ENCODE data around the gene HOMER2. TPM values are rescaled to one million over a fixed set of nuclear protein-coding genes. Genes with fewer than 3 reads are reported as not detected.

Gene HOMER2
- total RNA-seq, 1 donor from 2014 or later = 55.1 TPM

GRCh38 chr15:82937712-82938058 is 14.8 kb downstream of the HOMER2 start:
- DNase-seq = no peak
- ATAC-seq (ENCODE audit: poor library complexity) = no peak
- intact Hi-C loops (cut with DNase I) = no loop called here

GRCh38 chr15:82936966-82937711 is 15.4 kb downstream of the HOMER2 start:
- DNase-seq (no peak), ATAC-seq (ENCODE audit: poor library complexity) (no peak)
- intact Hi-C loops (cut with DNase I) = no loop called here

- no peak for DNase-seq
- intact Hi-C loops (cut with DNase I) = no loop called here
- ATAC-seq (ENCODE audit: poor library complexity) = no peak
These were observed 17.1 kb downstream of the HOMER2 start for GRCh38 chr15:82935382-82935781.

GRCh38 chr15:82934100-82934880 is 18.2 kb downstream of the HOMER2 start:
- intact Hi-C loops (cut with DNase I) = no loop called here
- no peak for ATAC-seq (ENCODE audit: poor library complexity)
- no peak for DNase-seq

GRCh38 chr15:82933576-82933975 is 18.9 kb downstream of the HOMER2 start:
- ATAC-seq (ENCODE audit: poor library complexity) (no peak), DNase-seq (no peak)
- intact Hi-C loops (cut with DNase I) = no loop called here

GRCh38 chr15:82931221-82931620 is 21.3 kb downstream of the HOMER2 start:
- DNase-seq (no peak), ATAC-seq (ENCODE audit: poor library complexity) (peak; percentile 12)
- intact Hi-C loops (cut with DNase I) = no loop called here

- DNase-seq = no peak
- intact Hi-C loops (cut with DNase I) = no loop called here
These were observed 22.1 kb downstream of the HOMER2 start for GRCh38 chr15:82930461-82930860.

GRCh38 chr15:82928711-82929110 is 23.8 kb downstream of the HOMER2 start:
- no peak for DNase-seq
- ATAC-seq (ENCODE audit: poor library complexity) = no peak
- intact Hi-C loops (cut with DNase I) = no loop called here

More at GRCh38 chr15:82930461-82930860, 22.1 kb downstream of the HOMER2 start:
- ATAC-seq (ENCODE audit: poor library complexity) = no peak

- no peak for DNase-seq
- ATAC-seq (ENCODE audit: poor library complexity) = no peak
- intact Hi-C loops (cut with DNase I) = no loop called here
These were observed 28.8 kb downstream of the HOMER2 start for GRCh38 chr15:82923744-82924143.

DNA sequence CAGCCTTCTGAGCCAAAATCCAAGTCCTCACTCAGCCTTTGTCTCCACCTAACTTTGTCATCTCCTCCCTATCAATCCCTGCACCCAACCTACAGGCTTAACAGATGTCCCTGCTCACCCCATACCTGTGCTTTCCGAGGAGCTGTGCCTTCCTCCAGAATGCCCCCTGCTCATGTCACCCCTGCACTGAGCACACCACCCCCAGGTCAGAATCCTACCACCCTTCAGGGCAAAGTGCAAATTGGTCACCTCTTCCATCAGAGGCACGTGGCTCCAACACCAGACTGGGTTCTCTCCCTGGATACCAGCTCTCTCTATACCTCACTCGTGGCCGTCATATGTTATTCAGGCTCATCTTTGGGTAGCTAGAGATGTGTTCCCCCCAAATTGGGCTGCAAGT is 29.8 kb downstream of the HOMER2 start:
- no peak for DNase-seq
- intact Hi-C loops (cut with DNase I) = no loop called here
- no peak for ATAC-seq (ENCODE audit: poor library complexity)

- DNase-seq (no peak), ATAC-seq (ENCODE audit: poor library complexity) (no peak)
- intact Hi-C loops (cut with DNase I) = no loop called here
These were observed 30.6 kb downstream of the HOMER2 start for GRCh38 chr15:82921939-82922338.

- DNase-seq (no peak), ATAC-seq (ENCODE audit: poor library complexity) (no peak)
- intact Hi-C loops (cut with DNase I) = no loop called here
These were observed 31.3 kb downstream of the HOMER2 start for GRCh38 chr15:82921242-82921641.

- peak; percentile 56 for ATAC-seq (ENCODE audit: poor library complexity)
- peak; percentile 57 for DNase-seq
- intact Hi-C loops (cut with DNase I) = no loop called here
These were observed 33.2 kb downstream of the HOMER2 start for GRCh38 chr15:82919231-82919886.

DNA sequence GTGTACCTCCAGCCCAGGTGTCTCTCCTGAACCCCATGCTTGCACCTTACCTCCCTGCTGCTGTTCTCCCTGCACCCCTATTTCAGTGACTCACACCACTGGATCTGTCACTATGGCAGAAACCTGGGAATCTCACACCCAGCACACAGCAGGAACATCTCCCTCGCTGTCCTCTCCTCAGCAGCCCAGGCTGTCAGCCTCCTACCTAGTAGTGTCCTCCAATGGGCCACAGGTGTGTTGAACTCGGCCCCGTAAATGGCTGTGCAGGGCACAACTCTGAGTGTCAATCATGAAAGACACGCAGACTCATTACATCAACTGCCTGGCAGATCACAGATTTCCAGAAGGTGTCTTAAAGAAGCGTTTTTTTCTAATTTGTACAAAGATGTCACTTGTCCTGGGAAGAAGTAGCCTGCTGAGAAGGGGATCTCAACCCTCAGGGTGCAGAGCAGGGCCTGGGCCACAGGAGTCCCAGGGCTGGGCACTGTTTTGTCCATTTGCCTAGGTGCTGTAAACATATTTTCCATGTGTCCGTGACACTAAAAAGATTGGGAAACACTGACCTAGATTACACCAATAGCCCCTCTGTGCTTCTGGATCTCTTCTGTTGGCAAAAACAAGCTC is 33.8 kb downstream of the HOMER2 start:
- DNase-seq = no peak
- ATAC-seq (ENCODE audit: poor library complexity) = no peak
- intact Hi-C loops (cut with DNase I) = no loop called here

DNA sequence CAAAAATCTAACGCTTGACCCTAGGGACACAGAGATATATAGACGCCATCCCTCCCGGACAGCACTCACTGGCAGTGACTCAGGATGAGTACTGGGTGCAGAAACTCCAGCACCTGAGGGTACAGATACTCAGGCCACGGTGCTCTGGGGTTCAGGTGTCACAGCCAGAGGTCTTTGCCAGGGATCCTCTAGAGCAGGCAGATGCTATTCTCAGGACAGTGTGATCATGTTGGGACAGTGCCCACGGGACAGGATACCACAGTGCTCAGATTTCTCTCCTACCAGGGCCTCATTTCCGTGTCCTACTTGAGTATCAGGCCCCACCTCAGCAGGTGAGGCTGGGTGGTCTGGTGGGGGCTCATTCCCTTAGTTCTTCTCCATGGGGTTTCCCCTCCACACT is 34.4 kb downstream of the HOMER2 start:
- no peak for DNase-seq
- intact Hi-C loops (cut with DNase I) = no loop called here
- ATAC-seq (ENCODE audit: poor library complexity) = no peak

GRCh38 chr15:82917249-82917648 is 35.3 kb downstream of the HOMER2 start:
- no peak for DNase-seq
- intact Hi-C loops (cut with DNase I) = no loop called here
- ATAC-seq (ENCODE audit: poor library complexity) = no peak

DNA sequence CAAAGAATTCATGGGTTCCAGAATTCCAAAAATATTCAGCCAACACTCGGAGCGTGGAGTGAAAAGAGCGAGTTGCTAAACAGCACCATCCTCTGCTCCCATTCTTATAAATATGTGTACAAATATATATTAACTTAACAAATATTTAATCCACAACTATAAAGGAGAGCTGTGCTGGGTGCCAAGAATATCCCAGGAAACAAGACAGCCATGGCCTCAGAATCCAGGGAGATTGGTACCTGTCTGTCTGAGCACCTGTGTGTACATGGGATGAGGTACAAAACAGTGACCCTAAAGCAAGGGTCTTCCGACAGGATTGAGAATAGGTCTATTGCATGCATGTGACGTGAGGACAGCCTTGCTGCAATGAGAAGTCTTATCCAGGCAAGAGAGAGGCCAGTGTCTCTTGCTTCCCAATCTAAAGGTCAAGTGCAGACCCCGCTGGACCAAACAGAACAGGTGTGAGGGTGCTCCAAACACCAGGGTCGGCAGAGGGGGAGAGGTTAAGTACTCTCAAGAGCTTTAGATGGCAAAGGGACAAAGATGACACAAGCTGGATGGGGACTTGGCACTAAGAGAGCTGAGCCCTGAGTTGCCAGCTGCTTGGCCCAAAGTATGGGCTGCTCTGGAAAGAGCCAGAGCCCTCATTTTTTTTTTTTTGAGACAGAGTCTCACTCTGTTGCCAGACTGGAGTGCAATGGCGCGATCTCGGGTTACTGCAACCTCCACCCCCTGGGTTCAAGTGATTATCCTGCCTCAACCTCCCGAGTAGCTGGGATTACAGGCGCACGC is 36.2 kb downstream of the HOMER2 start:
- DNase-seq (no peak), ATAC-seq (ENCODE audit: poor library complexity) (peak; percentile 57)

DNA sequence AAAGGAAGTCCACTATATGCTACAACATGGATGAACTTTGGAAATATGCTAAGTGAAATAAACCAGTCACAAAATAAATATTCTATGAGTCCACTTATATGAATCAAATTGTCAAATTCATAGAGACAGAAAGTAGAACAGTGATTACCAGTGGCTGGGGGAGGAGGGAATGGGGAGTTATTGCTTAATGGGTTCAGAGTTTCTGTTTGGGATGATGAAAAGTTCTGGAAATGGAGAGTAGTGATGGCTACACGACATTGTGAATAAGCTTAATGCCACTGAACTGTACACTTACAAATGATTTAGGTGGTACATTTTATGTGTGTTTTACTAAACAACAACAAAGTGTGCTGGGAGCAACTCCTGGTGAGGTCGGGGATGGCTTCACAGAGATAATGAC is 38.1 kb downstream of the HOMER2 start:
- intact Hi-C loops (cut with DNase I) = no loop called here
- no peak for DNase-seq
- ATAC-seq (ENCODE audit: poor library complexity) = no peak

More for the DNA sequence above, 36.2 kb downstream of the HOMER2 start:
- intact Hi-C loops (cut with DNase I) = no loop called here

- ATAC-seq (ENCODE audit: poor library complexity) = no peak
- intact Hi-C loops (cut with DNase I) = no loop called here
- DNase-seq = no peak
These were observed 41.1 kb downstream of the HOMER2 start for GRCh38 chr15:82911458-82911857.

All from Right ventricle myocardium superior (tissue), 1 donor.